GM12892 (cell line): ENCODE results near the gene KCNIP1.

Experiments
- DNase-seq: peaks from one replicate; pipeline ENCODE4 v3.0.0; 2011; ENCODE audit not compliant: insufficient read length
- FAIRE-seq: peaks from 2 replicates; lab custom pipeline; 2011; peaks lifted over from hg19 to GRCh38; lab: Jason Lieb, UNC
- POLR2A ChIP-seq: IDR thresholded peaks from 2 replicates; pipeline ENCODE4 v1.6.1; 2011; ENCODE audit warnings: low read depth, low read length, control low read depth
- POLR2AphosphoS5 ChIP-seq: IDR thresholded peaks from 2 replicates; pipeline ENCODE4 v1.6.1; 2011; ENCODE audit warnings: low read depth, low read length, control low read depth
- TAF1 ChIP-seq: IDR thresholded peaks from 2 replicates; pipeline ENCODE4 v1.6.1; 2011; ENCODE audit warnings: low read depth, mild to moderate bottlenecking, control low read depth, low read length, borderline replicate concordance

KCNIP1 gene

GRCh38 chr5:170656346-170656745 lies 152.5 kb downstream of the KCNIP1 start:
- FAIRE-seq (no peak), DNase-seq (no peak)
- TF ChIP-seq POLR2AphosphoS5 (no peak), POLR2A (no peak), TAF1 (no peak)

DNA sequence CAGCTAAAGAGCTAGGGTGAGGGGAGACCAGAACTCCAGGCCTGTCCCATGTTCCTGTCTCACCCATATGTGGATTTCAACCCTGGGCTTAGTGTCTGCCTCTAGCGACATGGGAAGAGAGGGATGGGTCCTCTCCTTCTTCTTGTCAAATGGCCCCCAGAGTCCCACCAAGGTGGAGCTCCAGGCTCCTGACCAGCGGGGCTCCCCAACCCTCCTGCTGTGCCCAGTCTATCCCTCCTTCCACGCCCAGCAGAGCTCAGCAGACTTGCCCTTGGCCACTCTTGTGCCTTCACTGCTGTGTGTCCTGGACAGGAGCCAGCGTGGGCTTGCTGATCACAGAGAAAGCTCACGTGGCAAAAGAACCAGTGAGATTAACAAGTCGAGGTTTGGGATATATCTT lies 156.7 kb downstream of the KCNIP1 start:
- FAIRE-seq (no peak), DNase-seq (no peak)
- TF ChIP-seq TAF1, result no peak
- no peak for TF ChIP-seq POLR2A
- TF ChIP-seq POLR2AphosphoS5, result no peak

DNA sequence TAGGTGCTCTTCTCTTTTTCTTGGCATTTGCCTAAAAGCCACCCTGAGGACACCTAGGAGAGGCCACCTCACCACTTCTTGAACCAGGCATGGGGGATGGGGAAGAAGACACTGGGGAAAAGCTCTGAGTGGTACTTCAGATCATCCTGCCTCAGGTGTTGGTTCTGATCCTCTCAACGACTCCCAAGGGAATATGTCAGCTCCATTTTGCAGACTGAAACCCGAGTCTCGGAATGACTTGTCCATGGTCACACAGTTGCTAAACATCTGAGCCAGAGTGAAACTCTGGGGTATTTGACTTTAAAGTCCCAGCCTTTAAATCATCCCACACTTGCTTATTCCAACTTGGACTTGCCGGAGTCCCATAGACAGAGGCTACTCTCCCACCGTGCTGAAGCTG lies 159.1 kb downstream of the KCNIP1 start:
- no peak for FAIRE-seq
- DNase-seq, result no peak
- TF ChIP-seq TAF1 (no peak), POLR2A (no peak), POLR2AphosphoS5 (no peak)

- FAIRE-seq, result no peak
- DNase-seq, result no peak
- TF ChIP-seq TAF1 (no peak), POLR2A (no peak), POLR2AphosphoS5 (no peak)
Measured at GRCh38 chr5:170678811-170679210, 175.0 kb downstream of the KCNIP1 start.

DNA sequence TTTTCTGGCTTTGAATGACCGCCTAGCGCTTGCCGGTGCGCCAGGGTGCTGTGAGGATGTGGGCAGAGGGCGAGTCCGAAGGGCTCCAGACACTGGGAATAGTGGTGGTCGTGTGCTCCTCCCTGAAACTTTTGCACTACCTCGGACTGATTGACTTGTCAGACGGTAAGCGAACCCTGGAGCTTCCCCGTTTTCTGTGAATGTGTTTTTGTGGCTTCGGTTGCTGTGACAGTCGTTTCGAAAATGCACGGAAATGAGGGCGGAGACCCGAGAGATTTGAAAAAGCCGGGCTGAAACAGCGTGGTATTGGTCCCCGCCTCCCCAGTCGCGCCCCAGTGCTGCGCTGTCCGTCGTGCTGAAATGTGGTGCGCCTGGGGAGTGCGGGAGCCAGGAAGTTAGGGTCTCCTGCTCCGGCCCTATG lies 177.2 kb downstream of the KCNIP1 start:
- no peak for DNase-seq
- FAIRE-seq, result no peak
- no peak for TF ChIP-seq POLR2AphosphoS5
- TF ChIP-seq TAF1, result no peak
- no peak for TF ChIP-seq POLR2A

DNA sequence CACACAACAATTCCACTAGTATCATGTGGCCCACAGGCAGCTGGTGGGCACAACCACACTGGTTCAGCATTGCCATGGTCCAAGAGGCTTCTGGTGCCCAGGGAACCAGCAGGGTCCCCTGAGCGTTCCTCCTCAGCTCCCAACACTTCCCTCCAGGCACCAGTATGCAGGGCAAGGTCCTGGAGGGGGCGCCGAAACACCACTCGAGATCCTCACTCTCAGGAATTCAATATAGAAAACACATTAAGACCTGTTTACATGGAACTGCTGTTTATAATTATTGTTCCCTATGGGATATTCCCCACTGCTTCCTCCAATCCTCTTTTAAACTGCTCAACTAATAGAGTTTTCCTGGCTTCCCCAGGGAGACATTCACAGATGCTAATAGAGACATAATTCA lies 187.8 kb downstream of the KCNIP1 start:
- DNase-seq (no peak), FAIRE-seq (no peak)
- TF ChIP-seq POLR2A (no peak), TAF1 (no peak), POLR2AphosphoS5 (no peak)

DNA sequence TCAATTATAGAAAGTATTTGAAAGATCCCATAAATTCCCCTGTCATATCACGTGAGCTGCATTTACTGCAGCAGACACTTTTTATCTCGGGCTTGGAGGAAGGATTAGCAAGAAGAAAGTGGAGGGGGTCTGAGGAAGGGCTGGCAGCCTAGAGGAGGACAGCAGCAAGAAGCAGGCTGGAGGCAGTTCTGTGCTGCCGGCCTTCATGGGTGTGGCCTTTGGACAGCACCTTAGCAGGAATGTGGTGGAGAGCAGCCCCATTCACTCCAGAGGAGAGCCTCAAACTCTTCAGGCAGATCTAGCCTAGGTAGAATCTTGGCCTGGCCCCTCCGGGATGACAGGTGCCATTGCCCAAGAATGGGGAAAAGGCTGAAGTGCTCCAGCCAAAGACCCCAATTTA lies 189.9 kb downstream of the KCNIP1 start:
- no peak for FAIRE-seq
- DNase-seq, result no peak
- no peak for TF ChIP-seq TAF1

DNA sequence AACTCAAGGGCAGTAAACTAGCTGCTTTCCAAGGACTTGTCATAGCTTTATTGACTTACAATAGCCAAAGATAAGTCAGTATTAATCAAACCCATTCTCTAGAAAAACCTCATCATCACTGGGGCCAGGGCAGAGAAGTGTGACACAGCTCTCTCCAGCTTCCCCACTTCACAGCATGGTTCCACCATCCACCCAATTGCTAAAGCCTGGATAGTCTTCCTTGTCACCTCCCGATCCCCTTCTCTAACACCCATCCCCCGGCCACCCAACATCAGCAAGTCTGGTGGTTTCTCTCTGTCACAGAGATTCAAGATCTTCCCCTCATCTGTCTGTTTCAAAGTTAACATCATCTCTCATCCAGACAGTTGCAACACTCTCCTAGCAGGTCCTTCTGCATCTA lies 191.1 kb downstream of the KCNIP1 start:
- DNase-seq, result no peak
- FAIRE-seq, result no peak
- TF ChIP-seq POLR2A (no peak), TAF1 (no peak), POLR2AphosphoS5 (no peak)

DNA sequence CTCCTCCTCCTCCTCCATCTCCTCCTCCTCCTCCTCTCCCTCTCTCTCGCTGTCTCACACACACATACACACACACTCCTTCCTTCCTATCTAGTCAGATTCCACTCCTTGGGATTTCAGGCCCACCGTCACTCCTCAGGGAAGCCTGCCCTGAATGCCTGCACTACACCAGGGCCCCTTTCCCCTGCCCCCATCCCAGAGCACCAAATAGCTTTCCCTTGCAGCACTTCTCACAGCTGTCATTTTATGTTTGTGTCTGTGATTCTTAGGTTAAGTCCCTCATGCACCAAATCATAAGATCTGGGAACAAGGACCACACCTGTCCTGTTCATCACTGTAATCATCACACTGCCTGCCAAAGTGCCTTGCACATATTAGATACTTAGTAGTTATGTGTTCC lies 193.2 kb downstream of the KCNIP1 start:
- TF ChIP-seq TAF1, result no peak
- no peak for DNase-seq
- FAIRE-seq, result no peak

- TF ChIP-seq POLR2A, result no peak
- TF ChIP-seq TAF1, result no peak
- no peak for TF ChIP-seq POLR2AphosphoS5
- DNase-seq (no peak), FAIRE-seq (no peak)
Measured at GRCh38 chr5:170700503-170700902, 196.7 kb downstream of the KCNIP1 start.

DNA sequence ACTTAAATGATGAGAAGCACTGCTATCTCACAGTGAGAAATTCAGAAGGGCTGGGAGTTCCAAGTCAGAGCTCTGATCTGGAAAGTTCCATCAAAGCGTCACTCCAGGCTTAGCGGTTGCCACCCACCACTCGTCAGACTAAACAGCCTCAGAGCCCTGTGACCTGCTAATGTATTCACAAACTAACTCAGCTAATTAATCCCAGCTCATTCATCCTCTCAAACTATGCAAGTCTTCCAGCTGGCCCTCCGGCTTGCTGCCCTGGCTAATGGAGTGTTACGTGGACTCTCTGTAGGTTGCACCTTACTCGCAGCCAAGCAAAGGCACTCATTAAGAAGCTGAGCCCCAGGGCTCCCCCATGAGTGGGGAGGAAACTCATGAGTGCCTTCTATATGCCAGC lies 197.5 kb downstream of the KCNIP1 start:
- FAIRE-seq (no peak), DNase-seq (no peak)
- no peak for TF ChIP-seq POLR2AphosphoS5
- TF ChIP-seq TAF1, result no peak
- no peak for TF ChIP-seq POLR2A

- DNase-seq, result no peak
- TF ChIP-seq TAF1 (no peak), POLR2AphosphoS5 (no peak), POLR2A (no peak)
Measured at GRCh38 chr5:170704417-170705192, 200.8 kb downstream of the KCNIP1 start.

DNA sequence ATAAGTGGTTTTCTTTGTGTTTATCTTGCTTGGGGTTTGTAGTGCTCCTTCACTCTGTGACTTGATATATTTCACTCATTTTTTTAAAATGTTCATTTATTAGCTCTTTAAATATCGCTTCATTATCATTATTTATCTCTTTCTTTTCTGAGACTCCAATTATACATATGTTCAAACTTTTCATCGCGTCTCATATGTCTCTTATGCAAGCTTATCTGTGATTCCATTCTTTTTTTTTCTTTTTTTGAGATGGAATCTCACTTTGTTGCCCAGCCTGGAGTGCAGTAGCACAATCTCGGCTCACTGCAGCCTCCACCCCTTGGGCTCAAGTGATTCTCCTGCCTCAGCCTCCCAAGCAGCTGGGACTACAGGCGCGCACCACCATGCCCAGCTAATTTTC lies 205.8 kb downstream of the KCNIP1 start:
- TF ChIP-seq TAF1 (no peak), POLR2A (no peak), POLR2AphosphoS5 (no peak)
- no peak for DNase-seq
- FAIRE-seq, result no peak

More at GRCh38 chr5:170704417-170705192, 200.8 kb downstream of the KCNIP1 start:
- no peak for FAIRE-seq

DNA sequence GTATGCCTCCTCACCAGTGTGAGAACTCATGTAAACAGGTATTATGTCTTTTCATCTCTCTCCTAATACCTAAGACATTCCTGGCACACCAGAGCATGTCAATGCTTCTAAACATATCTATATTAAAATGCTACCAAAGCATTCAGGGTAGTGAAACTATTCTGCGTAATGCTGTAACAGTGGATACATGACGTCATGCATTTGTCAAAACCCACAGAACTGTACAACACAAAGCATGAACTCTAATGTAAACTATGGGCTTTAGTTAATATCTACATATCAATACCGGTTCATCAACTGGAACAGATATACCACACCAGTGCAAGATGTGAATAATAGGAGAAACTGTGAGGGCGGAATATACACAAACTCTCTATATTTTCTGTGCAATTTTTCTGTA lies 207.5 kb downstream of the KCNIP1 start:
- FAIRE-seq (no peak), DNase-seq (no peak)
- no peak for TF ChIP-seq POLR2A
- no peak for TF ChIP-seq POLR2AphosphoS5
- no peak for TF ChIP-seq TAF1
